A673 (cell line): ENCODE results near the gene PLCB4.

Experiments
- CTCF ChIP-seq: fragments of 300-800, 200-600 bp; sonication (generic); conservative IDR thresholded peaks from 2 replicates; pipeline ENCODE4 v1.5.1; 2017; ENCODE audit warnings: low read depth, mild to moderate bottlenecking, antibody characterized with exemption, low read length, moderate library complexity, mixed read lengths
- EZH2 ChIP-seq: fragments of 200-600 bp; sonication (generic); IDR thresholded peaks from 2 replicates; pipeline ENCODE4 v1.6.1; 2017; ENCODE audit warnings: borderline replicate concordance, low read depth, mild to moderate bottlenecking, mixed read lengths, antibody characterized with exemption, low read length; ENCODE audit not compliant: poor library complexity, severe bottlenecking

GRCh38 chr20:9260027-9260426 lies 191.1 kb downstream of the PLCB4 start:
- TF ChIP-seq EZH2: no peak
- no peak for TF ChIP-seq CTCF
